Central memory CD8-positive, alpha-beta T cell (primary cell): ENCODE results near the gene CCL25.
A peak's percentile ranks its signal among the peaks of the same experiment; 100 is the strongest.
"Not testable (repeated sequence)": the region's sequence is repeated elsewhere in the genome, so short reads cannot be mapped to it uniquely, and the experiment has no call there.

ENCODE experiments used
- ATAC-seq: fragments of 150-1000 bp; cut with Tn5 transposase; replicated peaks from 2 replicates; pipeline ENCODE4 v1.10.0; 2022; ENCODE audit warnings: mild to moderate bottlenecking, moderate FRiP score, moderate number of reproducible peaks; ENCODE audit not compliant: poor library complexity, severe bottlenecking; ENCODE audit errors: extremely low read depth
- DNase-seq, 2 donors: peaks; one replicate each; pipeline ENCODE4 v3.0.0; 2021; ENCODE audit warnings: low spot score in 2 of 2
- H3K27ac Mint-ChIP-seq: one replicate; pipeline ENCODE4 v1.8.0; 2022; ENCODE audit warnings: low read depth, mild to moderate bottlenecking, moderate library complexity, mixed read lengths
- H3K27me3 Mint-ChIP-seq: one replicate; pipeline ENCODE4 v1.8.0; 2022; ENCODE audit warnings: mixed read lengths
- H3K36me3 Mint-ChIP-seq: one replicate; pipeline ENCODE4 v1.8.0; 2022; ENCODE audit warnings: mild to moderate bottlenecking, moderate library complexity, mixed read lengths; ENCODE audit not compliant: insufficient read depth
- H3K4me1 Mint-ChIP-seq: one replicate; pipeline ENCODE4 v1.8.0; 2022; ENCODE audit warnings: mixed read lengths
- H3K4me3 Mint-ChIP-seq: one replicate; pipeline ENCODE4 v1.8.0; 2022; ENCODE audit warnings: mild to moderate bottlenecking, moderate library complexity, mixed read lengths
- H3K9me3 Mint-ChIP-seq: one replicate; pipeline ENCODE4 v1.8.0; 2022; ENCODE audit warnings: mixed read lengths

CCL25 gene

GRCh38 chr19:8030960-8031359 lies 21.6 kb upstream of the CCL25 start:
- no peak overlapping the region for H3K27ac Mint-ChIP-seq
- ATAC-seq = no peak
- H3K4me3 Mint-ChIP-seq = no peak overlapping the region
- peaks cover 2% of the 10 kb centered on the region for H3K27me3 Mint-ChIP-seq
- H3K4me1 Mint-ChIP-seq = no peaks in the 10 kb centered on the region
- no peaks in the 10 kb centered on the region for H3K9me3 Mint-ChIP-seq
- DNase-seq = no peak
- H3K36me3 Mint-ChIP-seq = peaks cover 1% of the 10 kb centered on the region

DNA sequence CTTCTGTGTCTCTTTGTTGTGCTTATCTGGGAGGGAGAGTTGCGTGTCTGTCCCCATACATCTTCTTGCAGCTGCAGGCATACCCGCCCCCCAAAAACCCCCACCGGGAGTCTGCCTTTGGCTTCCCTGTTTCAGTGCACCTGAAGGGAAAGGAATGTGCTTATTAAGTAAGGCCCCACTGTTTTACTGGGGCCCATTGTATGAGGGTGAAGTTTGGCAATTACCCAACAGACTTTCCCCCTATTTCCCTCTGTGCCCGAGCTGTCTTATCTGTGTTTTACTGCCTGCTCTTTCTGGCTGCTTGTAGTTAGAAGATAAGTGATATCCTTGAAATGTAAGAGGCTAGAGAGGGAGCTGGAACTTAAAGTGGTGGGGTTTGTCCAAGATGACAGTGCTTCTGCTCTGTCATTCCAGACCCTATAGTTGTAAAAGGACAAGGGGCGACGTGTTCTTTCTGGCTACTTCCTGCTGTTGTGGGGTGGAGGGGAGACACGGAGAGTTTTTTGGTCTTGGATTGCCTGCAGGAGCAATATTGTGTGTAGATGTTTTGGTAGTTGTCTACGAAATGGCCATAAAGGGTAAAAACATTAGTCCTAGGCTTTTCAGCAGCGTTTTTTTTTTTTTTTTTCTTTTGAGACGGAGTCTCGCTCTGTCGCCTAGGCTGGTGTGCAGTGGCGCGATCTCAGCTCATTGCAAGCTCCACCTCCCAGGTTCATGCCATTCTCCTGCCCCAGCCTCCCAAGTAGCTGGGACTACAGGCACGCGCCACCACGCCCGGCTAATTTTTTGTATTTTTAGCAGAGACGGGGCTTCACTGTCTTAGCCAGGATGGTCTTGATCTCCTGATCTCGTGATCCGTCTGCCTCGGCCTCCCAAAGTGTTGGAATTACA lies 19.0 kb upstream of the CCL25 start:
- H3K27me3 Mint-ChIP-seq = peaks cover 19% of the 10 kb centered on the region
- not testable (repeated sequence) for H3K36me3 Mint-ChIP-seq, H3K4me3 Mint-ChIP-seq, DNase-seq, H3K4me1 Mint-ChIP-seq, H3K9me3 Mint-ChIP-seq, H3K27ac Mint-ChIP-seq, ATAC-seq

- no peaks in the 10 kb centered on the region for H3K36me3 Mint-ChIP-seq
- peaks cover 19% of the 10 kb centered on the region for H3K27me3 Mint-ChIP-seq
- H3K9me3 Mint-ChIP-seq = no peaks in the 10 kb centered on the region
- no peak overlapping the region for H3K4me3 Mint-ChIP-seq
- H3K4me1 Mint-ChIP-seq = no peaks in the 10 kb centered on the region
- DNase-seq (no peak), ATAC-seq (no peak)
- no peak overlapping the region for H3K27ac Mint-ChIP-seq
Observed at GRCh38 chr19:8034178-8034525, 18.4 kb upstream of the CCL25 start.

- Mint-ChIP-seq H3K27ac (no peak overlapping the region), H3K4me3 (no peak overlapping the region), H3K27me3 (peaks cover 29% of the 10 kb centered on the region), H3K4me1 (no peaks in the 10 kb centered on the region), H3K9me3 (no peaks in the 10 kb centered on the region), H3K36me3 (no peaks in the 10 kb centered on the region)
- DNase-seq = no peak
- ATAC-seq = no peak
Observed at GRCh38 chr19:8036434-8037099, 16.0 kb upstream of the CCL25 start.

DNA sequence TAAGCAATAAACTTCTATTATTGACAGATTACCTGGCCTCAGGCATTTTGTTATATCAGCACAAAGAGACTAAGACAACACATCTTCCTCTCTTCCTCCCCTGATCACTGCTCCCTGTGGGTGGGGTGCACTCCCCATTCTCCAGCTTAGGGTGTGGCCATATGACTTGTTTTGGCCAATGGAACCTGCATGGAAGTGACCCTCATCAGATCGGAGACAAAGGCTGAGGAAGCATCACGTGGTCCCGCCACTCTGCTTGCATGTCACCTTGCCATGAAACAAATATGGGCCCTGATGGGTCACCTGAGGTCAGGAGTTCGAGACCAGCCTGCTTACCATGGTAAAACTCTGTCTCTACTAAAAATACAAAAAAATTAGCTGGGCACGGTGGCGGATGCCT lies 13.7 kb upstream of the CCL25 start:
- DNase-seq = no peak
- Mint-ChIP-seq H3K27ac (no peak overlapping the region), H3K4me1 (no peaks in the 10 kb centered on the region), H3K9me3 (no peaks in the 10 kb centered on the region), H3K36me3 (no peaks in the 10 kb centered on the region), H3K4me3 (no peak overlapping the region), H3K27me3 (peaks cover 36% of the 10 kb centered on the region)
- no peak for ATAC-seq

DNA sequence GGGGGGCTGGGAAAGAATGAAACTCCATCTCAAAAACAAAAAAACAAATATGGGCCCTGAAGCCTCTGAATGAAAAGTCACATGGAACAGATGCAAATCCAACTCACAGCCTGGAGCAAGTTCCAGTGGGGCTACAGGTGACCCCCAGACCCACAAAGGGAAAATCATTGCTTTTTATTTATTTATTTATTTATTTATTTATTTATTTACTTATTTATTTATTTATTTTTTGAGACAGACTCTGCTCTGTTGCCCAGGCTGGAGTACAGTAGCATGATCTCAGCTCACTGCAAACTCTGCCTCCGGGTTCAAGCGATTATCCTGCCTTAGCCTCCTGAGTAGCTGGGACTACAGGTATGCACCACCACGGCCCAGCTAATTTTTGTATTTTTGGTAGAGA lies 13.3 kb upstream of the CCL25 start:
- Mint-ChIP-seq H3K27me3 (peaks cover 40% of the 10 kb centered on the region), H3K4me1 (no peaks in the 10 kb centered on the region), H3K9me3 (no peaks in the 10 kb centered on the region), H3K4me3 (no peak overlapping the region), H3K36me3 (peaks cover 2% of the 10 kb centered on the region), H3K27ac (no peak overlapping the region)
- DNase-seq (no peak), ATAC-seq (no peak)

DNA sequence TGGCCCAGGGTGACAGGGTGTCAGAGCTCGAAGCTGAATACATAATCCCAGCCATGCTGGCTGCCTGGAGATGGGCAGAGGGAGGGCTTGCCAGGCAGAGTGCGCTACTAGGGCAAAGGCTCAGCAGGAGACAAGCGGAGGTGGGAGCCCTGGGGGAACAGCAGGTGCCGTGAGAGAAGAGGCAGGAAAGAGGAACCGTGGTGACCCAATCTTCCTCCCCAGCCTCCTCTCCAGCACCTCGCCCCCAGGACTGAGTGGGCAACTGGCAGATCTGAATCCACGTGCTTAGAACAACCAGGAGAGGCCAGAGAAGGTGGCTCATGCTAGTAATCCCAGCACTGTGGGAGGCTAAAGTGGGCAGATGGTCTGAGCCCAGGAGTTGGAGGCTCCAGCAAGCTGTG lies 11.0 kb upstream of the CCL25 start:
- no peak overlapping the region for H3K4me3 Mint-ChIP-seq
- H3K4me1 Mint-ChIP-seq = no peaks in the 10 kb centered on the region
- peaks cover 2% of the 10 kb centered on the region for H3K36me3 Mint-ChIP-seq
- H3K27me3 Mint-ChIP-seq = peaks cover 35% of the 10 kb centered on the region
- ATAC-seq = no peak
- H3K27ac Mint-ChIP-seq = no peak overlapping the region
- DNase-seq = no peak
- no peaks in the 10 kb centered on the region for H3K9me3 Mint-ChIP-seq

GRCh38 chr19:8042900-8043299 lies 9.7 kb upstream of the CCL25 start:
- Mint-ChIP-seq H3K27ac (no peak overlapping the region), H3K9me3 (no peaks in the 10 kb centered on the region), H3K36me3 (peaks cover 2% of the 10 kb centered on the region), H3K27me3 (peaks cover 32% of the 10 kb centered on the region), H3K4me1 (no peaks in the 10 kb centered on the region), H3K4me3 (no peak overlapping the region)
- ATAC-seq (no peak), DNase-seq (no peak)

DNA sequence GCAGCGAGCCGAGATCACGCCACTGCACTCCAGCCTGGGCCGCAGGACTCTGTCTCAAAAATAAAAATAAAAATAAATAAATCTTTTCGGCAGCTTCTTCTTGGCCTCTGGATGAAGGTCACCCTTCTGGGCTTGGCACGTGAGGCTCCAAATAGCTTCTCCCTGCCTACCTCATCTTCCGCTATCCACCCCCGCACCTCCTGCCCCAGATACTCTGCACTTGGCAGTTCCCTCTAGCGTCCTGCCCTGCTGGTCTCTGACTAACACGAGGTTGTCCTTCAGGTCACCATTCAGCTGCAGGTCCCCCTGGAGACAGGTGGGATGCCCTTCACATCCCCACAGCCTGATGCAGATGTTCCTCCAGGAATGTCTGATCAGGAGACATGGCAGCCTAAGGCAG lies 8.5 kb upstream of the CCL25 start:
- Mint-ChIP-seq H3K4me1 (no peaks in the 10 kb centered on the region), H3K27ac (no peak overlapping the region), H3K9me3 (no peaks in the 10 kb centered on the region), H3K27me3 (peaks cover 40% of the 10 kb centered on the region), H3K4me3 (no peak overlapping the region), H3K36me3 (peaks cover 2% of the 10 kb centered on the region)
- ATAC-seq = no peak
- DNase-seq = no peak

GRCh38 chr19:8045872-8046568 lies 6.5 kb upstream of the CCL25 start:
- H3K27ac Mint-ChIP-seq = no peak overlapping the region
- H3K36me3 Mint-ChIP-seq = peaks cover 2% of the 10 kb centered on the region
- H3K4me3 Mint-ChIP-seq = no peak overlapping the region
- no peak for DNase-seq
- peaks cover 7% of the 10 kb centered on the region for H3K4me1 Mint-ChIP-seq
- H3K27me3 Mint-ChIP-seq = peaks cover 35% of the 10 kb centered on the region
- H3K9me3 Mint-ChIP-seq = no peaks in the 10 kb centered on the region
- no peak for ATAC-seq

- DNase-seq = no peak
- Mint-ChIP-seq H3K36me3 (peaks cover 2% of the 10 kb centered on the region), H3K27me3 (peaks cover 29% of the 10 kb centered on the region), H3K9me3 (no peaks in the 10 kb centered on the region), H3K4me1 (peaks cover 7% of the 10 kb centered on the region), H3K4me3 (no peak overlapping the region), H3K27ac (no peak overlapping the region)
- ATAC-seq = no peak
Observed at GRCh38 chr19:8046569-8047165, 5.9 kb upstream of the CCL25 start.

- H3K4me3 Mint-ChIP-seq = peak overlapping the region; percentile 64
- H3K27ac Mint-ChIP-seq = no peak overlapping the region
- H3K4me1 Mint-ChIP-seq = peaks cover 13% of the 10 kb centered on the region
- no peaks in the 10 kb centered on the region for H3K36me3 Mint-ChIP-seq
- H3K9me3 Mint-ChIP-seq = no peaks in the 10 kb centered on the region
- ATAC-seq (peak; percentile 80), DNase-seq (peak; percentile 48 to 57)
- peaks cover 16% of the 10 kb centered on the region for H3K27me3 Mint-ChIP-seq
Observed at GRCh38 chr19:8050274-8051096, 2.1 kb upstream of the CCL25 start.
